Gastrocnemius medialis (tissue), 4 donors: ENCODE measurements around the gene SUV39H1. TPM values are rescaled to one million over a fixed set of nuclear protein-coding genes. Genes with fewer than 3 reads are reported as not detected.
"Not testable (repeated sequence)": the region's sequence is repeated elsewhere in the genome, so short reads cannot be mapped to it uniquely, and the experiment has no call there.

Experiments
- ATAC-seq, 2 donors: fragments of 150-250 bp; one replicate each; pipeline ENCODE4 v1.9.1; 2016
- DNase-seq, 2 donors: peaks; one replicate each; pipeline ENCODE4 v3.0.0-alpha.2; 2019
- H3K27ac ChIP-seq, 4 donors: fragments of 200-600 bp; sonication (generic); 1 replicate in 1 of 4; 2 replicates in 3 of 4; pipeline ENCODE4 v1.5.1; 2016 to 2018; ENCODE audit warnings: mild to moderate bottlenecking in 2 of 4, moderate library complexity in 1 of 4
- H3K27me3 ChIP-seq, 3 donors: fragments of 200-600 bp; sonication (generic) in 2 of 3; 1 replicate in 1 of 3; 2 replicates in 2 of 3; pipeline versions ENCODE4 v1.5.1 to v1.6.0; 2016 to 2019; ENCODE audit warnings: mild to moderate bottlenecking in 1 of 3, moderate library complexity in 1 of 3
- H3K36me3 ChIP-seq, 2 donors: fragments of 200-600 bp; sonication (generic) in 1 of 2; one replicate each; pipeline ENCODE4 v1.5.1; 2017 to 2018
- H3K4me1 ChIP-seq, 2 donors: fragments of 200-600 bp; sonication (generic) in 1 of 2; one replicate each; pipeline ENCODE4 v1.5.1; 2016 to 2017; ENCODE audit warnings: mild to moderate bottlenecking in 2 of 2
- H3K4me3 ChIP-seq, 4 donors: fragments of 200-600 bp; sonication (generic) in 3 of 4; 1 replicate in 1 of 4; 2 replicates in 3 of 4; pipeline ENCODE4 v1.5.1; 2016 to 2019; ENCODE audit warnings: mild to moderate bottlenecking in 2 of 4
- H3K9me3 ChIP-seq, 3 donors: fragments of 200-600 bp; sonication (generic) in 2 of 3; 1 replicate in 1 of 3; 2 replicates in 2 of 3; pipeline ENCODE4 v1.5.1; 2016 to 2019
- CTCF ChIP-seq, 5 experiments: fragments of 450-650 bp in 3 of 5; fragments of 200-600 bp in 2 of 5; sonication (generic) in 2 of 5; IDR thresholded peaks in 4 of 5; conservative IDR thresholded peaks in 1 of 5; 1 replicate in 4 of 5; 2 replicates in 1 of 5; pipeline ENCODE4 v1.5.1; 2016 to 2019; ENCODE audit warnings: antibody characterized with exemption in 5 of 5, mild to moderate bottlenecking in 3 of 5, moderate library complexity in 3 of 5
- POLR2A ChIP-seq, 2 donors: fragments of 450-650 bp; IDR thresholded peaks; one replicate each; pipeline ENCODE4 v1.6.1; 2017; ENCODE audit warnings: antibody characterized with exemption in 2 of 2, mild to moderate bottlenecking in 2 of 2, moderate library complexity in 2 of 2
- in situ Hi-C, 4 donors: fragments of 200-750 bp; cut with MboI; loops; one replicate each; pipeline versions ENCODE4 v1.15.0 to v1.8.0; 2017; ENCODE audit warnings: low sequenced_read_pairs in 4 of 4
- intact Hi-C: fragments of 100-400 bp; cut with DNase I; formaldehyde crosslinking; loops from one replicate; pipeline ENCODE4 v1.15.1; 2023; ENCODE audit warnings: low total_unique reads
- total RNA-seq, 4 donors: library from RNA; depleted of rRNA; stranded (reverse); fragments of >200 nt; gene quantifications; one replicate each; pipeline versions ENCODE4 v1.1.0 to v1.2.3, GENCODE V29; 2016

Gene SUV39H1
- total RNA-seq, 4 donors from 2014 or later: 1.7 to 6.1 (median 3.3) TPM

GRCh38 chrX:48676106-48676892 is 20.2 kb upstream of the SUV39H1 start:
- H3K4me3 ChIP-seq: peak overlapping the region; percentile 67 to 77 (median 72)
- ATAC-seq (peak; percentile 94 to 98), DNase-seq (peak; percentile 84 to 90)
- no peaks in the 10 kb centered on the region for H3K27me3 ChIP-seq
- TF ChIP-seq POLR2A (IDR thresholded peaks at IDR 0.05) (peak; percentile 53 to 68), CTCF (IDR thresholded peaks at IDR 0.05 in 4 of 5, conservative IDR thresholded peaks at IDR 0.05 in 1 of 5) (no peak)
- in situ Hi-C loops (no loop called here), intact Hi-C loops (loop anchor here (1.0 to 10.0 kb wide), 4 partner anchors 20 to 241 kb away; partner anchors contain the start of genes HDAC6, PIM2, SUV39H1 and WDR13)
- H3K27ac ChIP-seq: peak overlapping the region; percentile 86 to 95 (median 90)
- no peaks in the 10 kb centered on the region for H3K9me3 ChIP-seq
- H3K36me3 ChIP-seq: no peaks in the 10 kb centered on the region
- no peaks in the 10 kb centered on the region for H3K4me1 ChIP-seq

GRCh38 chrX:48676893-48677270 is 19.7 kb upstream of the SUV39H1 start:
- no peak for DNase-seq
- H3K27me3 ChIP-seq: no peaks in the 10 kb centered on the region
- H3K27ac ChIP-seq: peak overlapping the region; percentile 86 to 95 (median 90)
- H3K36me3 ChIP-seq: no peaks in the 10 kb centered on the region
- intact Hi-C loops (loop anchor here (1.0 to 10.0 kb wide), 4 partner anchors 19 to 240 kb away; partner anchors contain the start of genes HDAC6, PIM2, SUV39H1 and WDR13), in situ Hi-C loops (no loop called here)
- H3K4me3 ChIP-seq: peak overlapping the region; percentile 67 to 76 (median 72)
- no peaks in the 10 kb centered on the region for H3K4me1 ChIP-seq
- no peaks in the 10 kb centered on the region for H3K9me3 ChIP-seq
- peak; percentile 16 to 21 for ATAC-seq
- no peak for TF ChIP-seq CTCF (IDR thresholded peaks at IDR 0.05 in 4 of 5, conservative IDR thresholded peaks at IDR 0.05 in 1 of 5)
- TF ChIP-seq POLR2A (IDR thresholded peaks at IDR 0.05): no peak

- ATAC-seq: no peak
Measured at GRCh38 chrX:48677516-48677915, 19.0 kb upstream of the SUV39H1 start.

GRCh38 chrX:48680467-48680866 is 16.1 kb upstream of the SUV39H1 start:
- H3K27ac ChIP-seq, DNase-seq, H3K4me1 ChIP-seq, in situ Hi-C loops, H3K27me3 ChIP-seq, ATAC-seq, H3K4me3 ChIP-seq, H3K36me3 ChIP-seq, intact Hi-C loops, H3K9me3 ChIP-seq: not testable (repeated sequence)

More at GRCh38 chrX:48677516-48677915, 19.0 kb upstream of the SUV39H1 start:
- H3K27ac ChIP-seq: peak overlapping the region in 1 of 4 donors; percentile 86
- H3K4me1 ChIP-seq: no peaks in the 10 kb centered on the region
- DNase-seq: no peak
- intact Hi-C loops (loop anchor here (5.0 to 10.0 kb wide), 3 partner anchors 83 to 240 kb away; partner anchors contain the start of genes HDAC6, PIM2 and WDR13), in situ Hi-C loops (no loop called here)
- H3K4me3 ChIP-seq: peak overlapping the region in 2 of 4 donors; percentile 70 to 76
- no peaks in the 10 kb centered on the region for H3K9me3 ChIP-seq
- TF ChIP-seq POLR2A (IDR thresholded peaks at IDR 0.05): no peak
- no peak for TF ChIP-seq CTCF (IDR thresholded peaks at IDR 0.05 in 4 of 5, conservative IDR thresholded peaks at IDR 0.05 in 1 of 5)
- no peaks in the 10 kb centered on the region for H3K27me3 ChIP-seq
- H3K36me3 ChIP-seq: no peaks in the 10 kb centered on the region

GRCh38 chrX:48680925-48681324 is 15.6 kb upstream of the SUV39H1 start:
- H3K36me3 ChIP-seq, H3K4me3 ChIP-seq, DNase-seq, H3K27ac ChIP-seq, intact Hi-C loops, ATAC-seq, H3K4me1 ChIP-seq, in situ Hi-C loops, H3K27me3 ChIP-seq, H3K9me3 ChIP-seq: not testable (repeated sequence)
